Measurements from ENCODE around the gene NHEJ1. TPM values are rescaled to one million over a fixed set of nuclear protein-coding genes. Genes with fewer than 3 reads are reported as not detected.

NHEJ1 gene
- total RNA-seq (2022; extraction: Qiagen RNA extraction) = 13.7 to 15.4 TPM (median 14.9 TPM) in 5 replicates

GRCh38 chr2:219160186-219161017 is at the start of gene NHEJ1:
TSS of gene NHEJ1 (minus strand) at chr2:219160815. CDS start at chr2:219158362, 2,453 bp downstream.

GRCh38 chr2:219206328-219207133 is 45.9 kb upstream of the NHEJ1 start, which contains the start of gene ZFAND2B:
TSS of gene ZFAND2B (plus strand) at chr2:219206782. CDS start at chr2:219206988, 206 bp downstream.

GRCh38 chr2:219177552-219178376 is 17.1 kb upstream of the NHEJ1 start, which contains the start of gene RETREG2:
TSS of gene RETREG2 (plus strand) at chr2:219178275. CDS start at chr2:219178353, 78 bp downstream.

GRCh38 chr2:219176818-219177551 is 16.4 kb upstream of the NHEJ1 start, which contains the start of gene CNPPD1:
TSS of gene CNPPD1 (minus strand) at chr2:219176925. CDS start at chr2:219176828, 97 bp downstream.

GRCh38 chr2:219169930-219170654 is 9.5 kb upstream of the NHEJ1 start, which contains the start of gene SLC23A3:
TSS of gene SLC23A3 (minus strand) at chr2:219170029. CDS start at chr2:219169984, 45 bp downstream.

GRCh38 chr2:219060821-219061791 is 99.5 kb downstream of the NHEJ1 start, which contains the start of gene IHH:
TSS of gene IHH (minus strand) at chr2:219060921. CDS start at chr2:219060467, 454 bp downstream.

GRCh38 chr2:219041252-219041651 is 119.4 kb downstream of the NHEJ1 start, which contains the start of gene CFAP65:
TSS of gene CFAP65 (minus strand) at chr2:219041516. CDS start at chr2:219039048, 2,468 bp downstream.

Other genes with a start within 250 kb of the NHEJ1 start
- gene CDK5R2, start 201.1 kb downstream of the NHEJ1 start, total RNA-seq (2022; extraction: Qiagen RNA extraction) = 1.6 to 3.0 TPM (median 2.4 TPM) in 5 replicates
- not detected in 5 replicates for gene FEV, start 175.6 kb downstream of the NHEJ1 start, total RNA-seq (2022; extraction: Qiagen RNA extraction)
- not detected in 5 replicates for gene CRYBA2, start 167.4 kb downstream of the NHEJ1 start, total RNA-seq (2022; extraction: Qiagen RNA extraction)
- 0.15 to 0.24 TPM (median 0.20 TPM) in 5 replicates for gene CFAP65, start 119.3 kb downstream of the NHEJ1 start, total RNA-seq (2022; extraction: Qiagen RNA extraction)
- 0.13 to 0.25 TPM (median 0.21 TPM) in 4 of 5 replicates, not detected in the other for gene IHH, start 99.9 kb downstream of the NHEJ1 start, total RNA-seq (2022; extraction: Qiagen RNA extraction)
- gene SLC23A3, start 9.2 kb upstream of the NHEJ1 start, total RNA-seq (2022; extraction: Qiagen RNA extraction) = 0.47 to 1.0 TPM (median 0.72 TPM) in 5 replicates
- gene CNPPD1, start 16.1 kb upstream of the NHEJ1 start, total RNA-seq (2022; extraction: Qiagen RNA extraction) = 40.2 to 52.2 TPM (median 49.6 TPM) in 5 replicates
- 63.1 to 89.7 TPM (median 87.7 TPM) in 5 replicates for gene RETREG2, start 17.5 kb upstream of the NHEJ1 start, total RNA-seq (2022; extraction: Qiagen RNA extraction)
- 16.4 to 23.8 TPM (median 22.1 TPM) in 5 replicates for gene ZFAND2B, start 46.0 kb upstream of the NHEJ1 start, total RNA-seq (2022; extraction: Qiagen RNA extraction)
- 23.5 to 36.0 TPM (median 33.7 TPM) in 5 replicates for gene ABCB6, start 58.1 kb upstream of the NHEJ1 start, total RNA-seq (2022; extraction: Qiagen RNA extraction)
- 44.9 to 51.0 TPM (median 49.9 TPM) in 5 replicates for gene ATG9A, start 68.8 kb upstream of the NHEJ1 start, total RNA-seq (2022; extraction: Qiagen RNA extraction)
- 14.4 to 23.5 TPM (median 20.3 TPM) in 5 replicates for gene ANKZF1, start 69.0 kb upstream of the NHEJ1 start, total RNA-seq (2022; extraction: Qiagen RNA extraction)
- 5.1 to 7.2 TPM (median 7.0 TPM) in 5 replicates for gene GLB1L, start 84.6 kb upstream of the NHEJ1 start, total RNA-seq (2022; extraction: Qiagen RNA extraction)
- gene STK16, start 84.7 kb upstream of the NHEJ1 start, total RNA-seq (2022; extraction: Qiagen RNA extraction) = 28.6 to 30.9 TPM (median 30.0 TPM) in 5 replicates
- gene TUBA4B, start 92.4 kb upstream of the NHEJ1 start, total RNA-seq (2022; extraction: Qiagen RNA extraction) = 0.30 to 0.56 TPM (median 0.37 TPM) in 5 replicates
- gene TUBA4A, start 93.1 kb upstream of the NHEJ1 start, total RNA-seq (2022; extraction: Qiagen RNA extraction) = 338 to 483 TPM (median 379 TPM) in 5 replicates
- 37.4 to 57.4 TPM (median 53.6 TPM) in 5 replicates for gene DNAJB2, start 118.6 kb upstream of the NHEJ1 start, total RNA-seq (2022; extraction: Qiagen RNA extraction)
- gene PTPRN, start 148.6 kb upstream of the NHEJ1 start, total RNA-seq (2022; extraction: Qiagen RNA extraction) = 1.1 to 1.9 TPM (median 1.6 TPM) in 5 replicates
- not detected in 5 replicates for gene RESP18, start 171.9 kb upstream of the NHEJ1 start, total RNA-seq (2022; extraction: Qiagen RNA extraction)
- 47.8 to 67.2 TPM (median 61.9 TPM) in 5 replicates for gene DNPEP, start 227.1 kb upstream of the NHEJ1 start, total RNA-seq (2022; extraction: Qiagen RNA extraction)

Data from A549 treated with CORT108297 at 1 μM for 4 hours (cell line).